Measurements from ENCODE around the gene ITLN1.

DNA sequence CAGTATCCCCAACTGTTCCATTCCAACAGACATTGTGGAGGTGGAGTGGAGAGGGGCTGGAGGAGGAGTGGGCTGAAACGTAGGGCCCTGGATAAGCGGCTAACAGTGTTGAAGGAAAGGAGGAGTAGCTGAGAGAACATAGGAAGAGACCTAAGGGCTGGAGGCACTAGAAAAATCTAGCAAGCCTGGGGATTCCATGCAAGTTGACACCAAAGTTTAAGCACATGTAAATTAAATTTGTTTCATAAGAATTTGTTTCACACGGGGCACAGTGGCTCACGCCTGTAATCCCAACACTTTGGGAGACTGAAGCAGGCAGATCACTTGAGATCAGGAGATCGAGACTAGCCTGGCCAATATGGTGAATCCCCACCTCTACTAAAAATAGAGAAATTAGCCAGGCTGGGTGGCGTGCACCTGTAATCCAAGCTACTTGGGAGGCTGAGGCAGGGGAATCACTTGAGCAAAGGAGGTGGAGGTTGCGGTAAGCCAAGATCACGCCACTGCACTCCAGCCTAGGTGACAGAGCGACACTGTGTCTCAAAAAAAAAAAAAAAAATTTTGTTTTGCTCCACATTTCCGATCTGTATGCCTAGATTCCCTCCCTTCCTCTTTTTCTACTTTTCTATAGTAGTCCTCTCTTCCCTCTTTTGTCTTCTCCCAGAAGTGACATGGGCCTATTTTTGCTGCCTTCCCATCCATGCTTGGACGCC, 21.8 kb downstream of the ITLN1 start:
- TF ChIP-seq POLR2A (IDR thresholded peaks at IDR 0.05; ENCODE audit: low read depth, low read length) (no peak), EZH2 (IDR thresholded peaks at IDR 0.05; ENCODE audit: borderline replicate concordance, low read depth, low read length, severe bottlenecking) (no peak), JUN (IDR thresholded peaks at IDR 0.05; ENCODE audit: borderline replicate concordance, insufficient read depth, insufficient read length, low read depth) (no peak), POLR2AphosphoS5 (IDR thresholded peaks at IDR 0.05; ENCODE audit: insufficient read depth, low read depth, low read length) (no peak)
- TF ChIP-seq, protein P1, sequence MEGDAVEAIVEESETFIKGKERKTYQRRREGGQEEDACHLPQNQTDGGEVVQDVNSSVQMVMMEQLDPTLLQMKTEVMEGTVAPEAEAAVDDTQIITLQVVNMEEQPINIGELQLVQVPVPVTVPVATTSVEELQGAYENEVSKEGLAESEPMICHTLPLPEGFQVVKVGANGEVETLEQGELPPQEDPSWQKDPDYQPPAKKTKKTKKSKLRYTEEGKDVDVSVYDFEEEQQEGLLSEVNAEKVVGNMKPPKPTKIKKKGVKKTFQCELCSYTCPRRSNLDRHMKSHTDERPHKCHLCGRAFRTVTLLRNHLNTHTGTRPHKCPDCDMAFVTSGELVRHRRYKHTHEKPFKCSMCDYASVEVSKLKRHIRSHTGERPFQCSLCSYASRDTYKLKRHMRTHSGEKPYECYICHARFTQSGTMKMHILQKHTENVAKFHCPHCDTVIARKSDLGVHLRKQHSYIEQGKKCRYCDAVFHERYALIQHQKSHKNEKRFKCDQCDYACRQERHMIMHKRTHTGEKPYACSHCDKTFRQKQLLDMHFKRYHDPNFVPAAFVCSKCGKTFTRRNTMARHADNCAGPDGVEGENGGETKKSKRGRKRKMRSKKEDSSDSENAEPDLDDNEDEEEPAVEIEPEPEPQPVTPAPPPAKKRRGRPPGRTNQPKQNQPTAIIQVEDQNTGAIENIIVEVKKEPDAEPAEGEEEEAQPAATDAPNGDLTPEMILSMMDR (IDR thresholded peaks at IDR 0.05; ENCODE audit: extremely low read depth in 1 of 2, insufficient read depth in 1 of 2, low read depth in 1 of 2, low read length in 2 of 2), result no peak
- TF ChIP-seq, protein P2, sequence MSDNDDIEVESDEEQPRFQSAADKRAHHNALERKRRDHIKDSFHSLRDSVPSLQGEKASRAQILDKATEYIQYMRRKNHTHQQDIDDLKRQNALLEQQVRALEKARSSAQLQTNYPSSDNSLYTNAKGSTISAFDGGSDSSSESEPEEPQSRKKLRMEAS (IDR thresholded peaks at IDR 0.05; ENCODE audit: insufficient read depth, insufficient read length), result no peak
